Breast epithelium (tissue), 4 donors: Measurements from ENCODE around the gene AK8. TPM values are rescaled to one million over a fixed set of nuclear protein-coding genes. Genes with fewer than 3 reads are reported as not detected.

Source experiments
- DNase-seq, 2 donors: peaks; one replicate each; pipeline ENCODE4 v3.0.0-alpha.2; 2019; ENCODE audit warnings: low spot score in 2 of 2
- H3K27ac ChIP-seq, 2 donors: fragments of 200-600 bp; sonication (generic) in 1 of 2; one replicate each; pipeline ENCODE4 v1.5.1; 2016 to 2019; ENCODE audit warnings: mild to moderate bottlenecking in 1 of 2
- H3K27me3 ChIP-seq, 2 donors: fragments of 200-600 bp; sonication (generic) in 1 of 2; one replicate each; pipeline versions ENCODE4 v1.5.1 to v1.6.0; 2017 to 2019; ENCODE audit warnings: control low read depth in 1 of 2, mild to moderate bottlenecking in 1 of 2
- H3K36me3 ChIP-seq: fragments of 200-600 bp; one replicate; pipeline ENCODE4 v1.5.1; 2019
- H3K4me1 ChIP-seq, 2 donors: fragments of 200-600 bp; sonication (generic); one replicate each; pipeline ENCODE4 v1.5.1; 2016 to 2019; ENCODE audit warnings: control low read depth in 1 of 2
- H3K4me3 ChIP-seq, 3 donors: fragments of 200-600 bp; sonication (generic); 1 replicate in 2 of 3; 2 replicates in 1 of 3; pipeline ENCODE4 v1.5.1; 2016 to 2019; ENCODE audit warnings: mild to moderate bottlenecking in 3 of 3, moderate library complexity in 2 of 3
- H3K9me3 ChIP-seq, 2 donors: fragments of 200-600 bp; sonication (generic) in 1 of 2; one replicate each; pipeline ENCODE4 v1.5.1; 2016 to 2019; ENCODE audit warnings: control low read depth in 1 of 2
- CTCF ChIP-seq, 3 donors: fragments of 450-650 bp; IDR thresholded peaks; one replicate each; pipeline ENCODE4 v1.5.1; 2016 to 2017; ENCODE audit warnings: antibody characterized with exemption in 3 of 3, mild to moderate bottlenecking in 3 of 3, moderate library complexity in 3 of 3
- POLR2A ChIP-seq: fragments of 450-650 bp; IDR thresholded peaks from one replicate; pipeline ENCODE4 v1.6.1; 2016; ENCODE audit warnings: antibody characterized with exemption, mild to moderate bottlenecking, moderate library complexity
- POLR2AphosphoS5 ChIP-seq, 3 donors: sonication (generic); formaldehyde crosslinking; IDR thresholded peaks; one replicate each; pipeline ENCODE4 v1.6.1; 2017; ENCODE audit warnings: antibody characterized with exemption in 3 of 3
- intact Hi-C: fragments of 100-400 bp; cut with DNase I; formaldehyde crosslinking; loops from one replicate; pipeline ENCODE4 v1.15.1; 2023; ENCODE audit warnings: low total_unique reads
- total RNA-seq, 3 donors: library from RNA; depleted of rRNA; stranded (reverse); fragments of >200 nt; gene quantifications; one replicate each; pipeline ENCODE4 v1.1.0, GENCODE V29; 2016

AK8 gene
- total RNA-seq, 3 donors from 2014 or later = 0.66 to 2.6 (median 1.0) TPM

GRCh38 chr9:132744881-132745755, 133.0 kb downstream of the AK8 start:
- no peak for DNase-seq

GRCh38 chr9:132743931-132744479, 134.1 kb downstream of the AK8 start:
- Histone ChIP-seq H3K27me3 (peaks cover 0 to 3% of the 10 kb centered on the region in 2 donors), H3K4me1 (no peaks in the 10 kb centered on the region), H3K9me3 (no peaks in the 10 kb centered on the region), H3K36me3 (no peaks in the 10 kb centered on the region), H3K27ac (no peak overlapping the region), H3K4me3 (no peak overlapping the region)
- TF ChIP-seq CTCF (IDR thresholded peaks at IDR 0.05) = no peak
- no peak for TF ChIP-seq POLR2AphosphoS5 (IDR thresholded peaks at IDR 0.05)
- TF ChIP-seq POLR2A = no peak
- intact Hi-C loops = no loop called here
- no peak for DNase-seq

More at GRCh38 chr9:132744881-132745755, 133.0 kb downstream of the AK8 start:
- intact Hi-C loops = no loop called here
- Histone ChIP-seq H3K4me3 (no peak overlapping the region), H3K4me1 (no peaks in the 10 kb centered on the region), H3K9me3 (no peaks in the 10 kb centered on the region), H3K36me3 (no peaks in the 10 kb centered on the region), H3K27me3 (peaks cover 0 to 3% of the 10 kb centered on the region in 2 donors), H3K27ac (no peak overlapping the region)
- TF ChIP-seq POLR2A (no peak), POLR2AphosphoS5 (IDR thresholded peaks at IDR 0.05) (no peak), CTCF (IDR thresholded peaks at IDR 0.05) (no peak)

- no peak overlapping the region for H3K4me3 ChIP-seq
- H3K27me3 ChIP-seq = peaks cover 0 to 3% of the 10 kb centered on the region in 2 donors
- H3K36me3 ChIP-seq = no peaks in the 10 kb centered on the region
- DNase-seq = no peak
- intact Hi-C loops = no loop called here
- no peaks in the 10 kb centered on the region for H3K9me3 ChIP-seq
- no peaks in the 10 kb centered on the region for H3K4me1 ChIP-seq
- H3K27ac ChIP-seq = no peak overlapping the region
- TF ChIP-seq POLR2AphosphoS5 (IDR thresholded peaks at IDR 0.05) (no peak), CTCF (IDR thresholded peaks at IDR 0.05) (no peak), POLR2A (no peak)
These were observed 135.2 kb downstream of the AK8 start for GRCh38 chr9:132742821-132743311.

- intact Hi-C loops = no loop called here
- no peak overlapping the region for H3K4me3 ChIP-seq
- no peaks in the 10 kb centered on the region for H3K4me1 ChIP-seq
- H3K27me3 ChIP-seq = peaks cover 0 to 3% of the 10 kb centered on the region in 2 donors
- TF ChIP-seq CTCF (IDR thresholded peaks at IDR 0.05) (no peak), POLR2AphosphoS5 (IDR thresholded peaks at IDR 0.05) (no peak), POLR2A (no peak)
- H3K27ac ChIP-seq = no peak overlapping the region
- no peak for DNase-seq
- H3K9me3 ChIP-seq = no peaks in the 10 kb centered on the region
- no peaks in the 10 kb centered on the region for H3K36me3 ChIP-seq
These were observed 137.4 kb downstream of the AK8 start for GRCh38 chr9:132740526-132741309.
